Ishikawa (cell line): ENCODE results near the gene LLGL2.

Experiments
- CEBPB ChIP-seq: IDR thresholded peaks from 2 replicates; pipeline ENCODE4 v1.6.1; 2012
- CREB1 ChIP-seq: IDR thresholded peaks from 2 replicates; pipeline ENCODE4 v1.6.1; 2012; ENCODE audit warnings: low read depth
- EP300 ChIP-seq: IDR thresholded peaks from 2 replicates; pipeline ENCODE4 v1.6.1; 2012; ENCODE audit warnings: borderline replicate concordance
- FOXM1 ChIP-seq: IDR thresholded peaks from 2 replicates; pipeline ENCODE4 v1.6.1; 2012; ENCODE audit warnings: low read depth, borderline replicate concordance
- MAX ChIP-seq: IDR thresholded peaks from 2 replicates; pipeline ENCODE4 v1.6.1; 2012
- TAF1 ChIP-seq: IDR thresholded peaks from 2 replicates; pipeline ENCODE4 v1.6.1; 2012; ENCODE audit warnings: low read depth, mild to moderate bottlenecking
- TEAD4 ChIP-seq: IDR thresholded peaks from 2 replicates; pipeline ENCODE4 v1.6.1; 2012
- USF1 ChIP-seq: IDR thresholded peaks from 2 replicates; pipeline ENCODE4 v1.6.1; 2012
- YY1 ChIP-seq: IDR thresholded peaks from 2 replicates; pipeline ENCODE4 v1.6.1; 2012; ENCODE audit warnings: low read depth
- ZBTB7A ChIP-seq: IDR thresholded peaks from 2 replicates; pipeline ENCODE4 v1.6.1; 2012; ENCODE audit warnings: low read depth

- TF ChIP-seq CREB1 (no peak), EP300 (no peak), MAX (no peak), FOXM1 (no peak), ZBTB7A (no peak), YY1 (no peak), TEAD4 (no peak), USF1 (no peak), TAF1 (no peak), CEBPB (no peak)
Measured at GRCh38 chr17:75551266-75551665, 25.8 kb downstream of the LLGL2 start.
